ENCODE results near the gene LHX8.

The LHX8 gene

DNA sequence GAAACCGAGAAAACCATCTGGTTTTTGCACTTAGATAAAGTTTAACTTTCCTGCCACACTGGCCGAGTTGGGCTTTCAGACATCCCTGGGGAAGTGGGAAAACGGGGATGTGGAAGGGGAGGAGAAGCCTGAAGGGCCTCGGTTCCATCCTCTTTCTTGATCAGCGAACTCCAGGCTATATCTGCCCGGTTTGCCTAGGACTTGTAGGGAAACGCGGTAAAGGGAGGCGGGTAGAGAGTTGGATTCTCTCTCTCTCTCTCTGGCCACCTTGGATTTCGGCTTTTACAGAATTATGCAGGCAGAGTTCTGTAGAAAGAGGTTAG, 4.6 kb upstream of the LHX8 start:
- no peaks in the 10 kb centered on the region for H3K36me3 ChIP-seq (ENCODE audit: control insufficient read depth, insufficient read depth, low read length)
- no peaks in the 10 kb centered on the region for H3K79me2 ChIP-seq
- no peak overlapping the region for H2AFZ ChIP-seq
- H3K9me3 ChIP-seq (ENCODE audit: control insufficient read depth, low read length), result no peaks in the 10 kb centered on the region
- no peak overlapping the region for H3K9ac ChIP-seq
- H3K4me3 ChIP-seq (ENCODE audit: low read depth, low read length), result no peak overlapping the region
- H3K27ac ChIP-seq, result no peak overlapping the region
- H3K27me3 ChIP-seq (ENCODE audit: control insufficient read depth, insufficient read depth, low read length), result peaks cover 26% of the 10 kb centered on the region
- no peak overlapping the region for H3K4me2 ChIP-seq (ENCODE audit: low read length)
- TF ChIP-seq, protein P1, sequence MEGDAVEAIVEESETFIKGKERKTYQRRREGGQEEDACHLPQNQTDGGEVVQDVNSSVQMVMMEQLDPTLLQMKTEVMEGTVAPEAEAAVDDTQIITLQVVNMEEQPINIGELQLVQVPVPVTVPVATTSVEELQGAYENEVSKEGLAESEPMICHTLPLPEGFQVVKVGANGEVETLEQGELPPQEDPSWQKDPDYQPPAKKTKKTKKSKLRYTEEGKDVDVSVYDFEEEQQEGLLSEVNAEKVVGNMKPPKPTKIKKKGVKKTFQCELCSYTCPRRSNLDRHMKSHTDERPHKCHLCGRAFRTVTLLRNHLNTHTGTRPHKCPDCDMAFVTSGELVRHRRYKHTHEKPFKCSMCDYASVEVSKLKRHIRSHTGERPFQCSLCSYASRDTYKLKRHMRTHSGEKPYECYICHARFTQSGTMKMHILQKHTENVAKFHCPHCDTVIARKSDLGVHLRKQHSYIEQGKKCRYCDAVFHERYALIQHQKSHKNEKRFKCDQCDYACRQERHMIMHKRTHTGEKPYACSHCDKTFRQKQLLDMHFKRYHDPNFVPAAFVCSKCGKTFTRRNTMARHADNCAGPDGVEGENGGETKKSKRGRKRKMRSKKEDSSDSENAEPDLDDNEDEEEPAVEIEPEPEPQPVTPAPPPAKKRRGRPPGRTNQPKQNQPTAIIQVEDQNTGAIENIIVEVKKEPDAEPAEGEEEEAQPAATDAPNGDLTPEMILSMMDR (IDR thresholded peaks at IDR 0.05), result no peak
- no peaks in the 10 kb centered on the region for H3K4me1 ChIP-seq

DNA sequence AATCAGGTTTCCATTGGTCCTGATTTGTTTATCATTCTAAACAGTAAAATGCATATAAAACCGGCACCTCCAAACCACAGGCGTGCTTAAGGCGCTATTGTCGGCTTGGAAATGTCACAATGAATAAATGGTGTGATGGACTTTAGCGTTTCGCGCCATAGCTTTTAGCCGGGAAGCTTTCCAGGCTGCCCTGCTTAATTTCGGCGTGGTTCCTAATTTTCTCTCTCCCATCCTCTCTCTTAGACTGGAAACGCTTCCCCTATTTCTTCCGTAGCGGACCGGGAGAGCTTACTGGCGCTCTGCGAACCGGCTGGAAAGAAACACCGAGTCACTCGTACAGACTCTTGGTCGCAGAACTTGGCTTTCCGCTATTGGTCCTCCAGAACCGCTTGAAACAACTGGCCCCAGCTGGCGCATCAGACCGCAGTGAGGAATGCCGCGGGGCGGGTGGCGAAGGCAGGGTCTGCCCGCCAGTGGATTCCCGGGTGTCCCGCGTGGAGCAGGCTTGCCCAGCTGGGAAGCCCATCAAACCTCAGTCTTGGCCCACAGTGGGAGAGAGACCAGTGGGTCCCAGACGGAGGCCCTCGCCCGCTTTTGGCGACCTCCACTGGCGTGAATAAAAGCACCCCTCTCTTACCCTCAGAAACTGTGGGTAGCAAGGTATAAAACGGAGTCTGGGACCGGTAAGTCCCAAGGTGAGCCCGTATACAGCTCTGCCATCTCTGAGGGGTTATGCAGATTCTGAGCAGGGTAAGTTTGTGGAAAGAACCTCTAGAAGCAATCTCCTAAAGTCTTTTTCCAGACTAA, 4.0 kb upstream of the LHX8 start:
- Histone ChIP-seq H3K9ac (no peak overlapping the region), H3K4me3 (ENCODE audit: low read depth, low read length) (no peak overlapping the region), H3K9me3 (ENCODE audit: control insufficient read depth, low read length) (no peaks in the 10 kb centered on the region), H3K36me3 (ENCODE audit: control insufficient read depth, insufficient read depth, low read length) (no peaks in the 10 kb centered on the region), H2AFZ (no peak overlapping the region), H3K27me3 (ENCODE audit: control insufficient read depth, insufficient read depth, low read length) (peaks cover 26% of the 10 kb centered on the region), H3K79me2 (no peaks in the 10 kb centered on the region), H3K4me1 (no peaks in the 10 kb centered on the region), H3K4me2 (ENCODE audit: low read length) (no peak overlapping the region), H3K27ac (no peak overlapping the region)
- TF ChIP-seq, protein P1 (IDR thresholded peaks at IDR 0.05), result no peak

DNA sequence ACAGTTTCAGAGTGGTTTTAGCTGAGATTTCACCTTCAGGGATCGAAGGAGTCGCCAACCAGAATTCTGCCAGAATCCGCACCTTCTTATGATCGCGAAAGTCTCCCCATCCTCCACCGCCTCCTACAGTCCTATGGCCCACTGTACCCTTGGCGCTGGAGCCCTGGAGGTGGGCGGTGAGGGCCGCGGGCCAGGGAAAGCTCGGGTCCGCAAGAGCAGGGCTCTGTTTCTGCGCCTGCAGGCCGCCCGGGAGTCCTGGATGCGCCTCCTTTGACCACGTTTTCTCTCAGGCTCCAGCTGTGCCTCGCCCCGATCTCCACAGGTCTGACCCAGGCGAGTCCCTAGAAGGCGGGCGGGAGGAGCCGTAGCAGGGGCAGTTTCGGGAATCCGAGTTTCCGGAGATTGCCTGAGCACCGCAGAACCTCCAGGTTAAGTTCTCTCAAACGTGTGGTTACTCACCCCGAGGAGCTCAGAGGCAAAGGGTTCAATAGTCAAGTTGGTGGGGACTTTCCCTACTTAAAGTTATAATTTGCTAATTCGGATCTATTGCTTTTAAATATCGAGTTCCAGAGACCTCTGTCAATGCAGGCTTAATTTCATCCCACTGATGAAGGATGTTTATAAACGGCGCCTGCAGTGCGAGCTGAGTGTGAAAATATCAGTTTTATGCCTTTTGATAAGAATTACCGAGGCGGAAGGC, 3.2 kb upstream of the LHX8 start:
- Histone ChIP-seq H3K36me3 (ENCODE audit: control insufficient read depth, insufficient read depth, low read length) (no peaks in the 10 kb centered on the region), H3K4me2 (ENCODE audit: low read length) (no peak overlapping the region), H3K4me1 (no peaks in the 10 kb centered on the region), H3K27me3 (ENCODE audit: control insufficient read depth, insufficient read depth, low read length) (peaks cover 32% of the 10 kb centered on the region), H3K4me3 (ENCODE audit: low read depth, low read length) (no peak overlapping the region), H3K9ac (no peak overlapping the region), H3K27ac (no peak overlapping the region), H2AFZ (no peak overlapping the region), H3K79me2 (no peaks in the 10 kb centered on the region), H3K9me3 (ENCODE audit: control insufficient read depth, low read length) (no peaks in the 10 kb centered on the region)
- TF ChIP-seq, protein P1 (IDR thresholded peaks at IDR 0.05), result no peak

DNA sequence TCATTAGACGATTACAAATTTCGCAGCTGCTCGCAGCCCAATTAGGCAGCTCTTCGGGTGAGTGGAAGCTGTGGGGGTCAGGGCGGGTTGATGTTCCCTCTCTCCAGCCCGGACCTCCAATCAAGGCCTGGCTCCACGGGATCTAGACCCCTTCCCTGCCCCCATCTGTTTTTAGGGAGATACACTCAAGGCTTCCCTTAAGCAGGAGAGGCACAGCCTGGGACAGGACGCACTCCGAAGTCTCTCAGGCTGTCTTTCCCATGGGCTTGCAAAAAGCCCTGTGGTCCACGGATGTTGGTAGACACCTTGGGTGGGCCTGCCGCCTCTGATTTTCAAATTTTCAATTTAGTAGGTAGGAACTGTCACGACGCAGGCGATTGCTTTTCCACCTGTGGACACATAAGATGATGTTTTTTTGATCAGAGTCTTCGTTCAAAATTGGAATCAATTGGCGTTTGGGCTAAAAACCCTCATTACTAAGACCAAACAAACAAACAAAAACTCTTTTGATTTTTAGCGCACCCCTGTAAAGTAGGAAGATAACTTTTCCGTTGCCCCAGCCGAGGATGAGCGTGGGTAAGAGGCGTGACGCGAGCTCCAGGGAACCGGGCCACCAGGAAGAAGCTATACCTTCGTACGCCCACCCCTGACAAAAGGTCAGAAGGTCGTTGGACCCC, 2.5 kb upstream of the LHX8 start:
- H3K4me3 ChIP-seq (ENCODE audit: low read depth, low read length), result no peak overlapping the region
- H3K36me3 ChIP-seq (ENCODE audit: control insufficient read depth, insufficient read depth, low read length), result no peaks in the 10 kb centered on the region
- H3K27ac ChIP-seq, result no peak overlapping the region
- H3K9me3 ChIP-seq (ENCODE audit: control insufficient read depth, low read length), result no peaks in the 10 kb centered on the region
- no peak overlapping the region for H2AFZ ChIP-seq
- no peaks in the 10 kb centered on the region for H3K4me1 ChIP-seq
- no peaks in the 10 kb centered on the region for H3K79me2 ChIP-seq
- no peak overlapping the region for H3K9ac ChIP-seq
- H3K27me3 ChIP-seq (ENCODE audit: control insufficient read depth, insufficient read depth, low read length), result peaks cover 33% of the 10 kb centered on the region
- TF ChIP-seq, protein P1 (IDR thresholded peaks at IDR 0.05), result no peak
- H3K4me2 ChIP-seq (ENCODE audit: low read length), result no peak overlapping the region
